Endodermal cell (in vitro differentiated cells): ENCODE results near the gene ERFE. TPM values are rescaled to one million over a fixed set of nuclear protein-coding genes. Genes with fewer than 3 reads are reported as not detected.

Experiments used
- DNase-seq: peaks from one replicate; pipeline ENCODE4 v3.0.0-alpha.2; 2017
- H3K27ac ChIP-seq: 2 replicates; pipeline ENCODE4 v1.5.1; 2013; ENCODE audit warnings: mild to moderate bottlenecking, low read depth, low read length, moderate library complexity
- H3K27me3 ChIP-seq: 2 replicates; pipeline ENCODE4 v1.6.1; 2013; ENCODE audit warnings: mild to moderate bottlenecking, low read length, moderate library complexity; ENCODE audit not compliant: insufficient read depth, control insufficient read depth, poor library complexity, severe bottlenecking
- H3K36me3 ChIP-seq: 2 replicates; pipeline ENCODE4 v1.7.0; 2013; ENCODE audit warnings: mild to moderate bottlenecking, low read length, moderate library complexity; ENCODE audit not compliant: control insufficient read depth, insufficient read depth
- H3K4me1 ChIP-seq: one replicate; pipeline ENCODE4 v1.7.0; 2013; ENCODE audit warnings: low read length; ENCODE audit not compliant: control insufficient read depth, insufficient read depth
- H3K4me3 ChIP-seq: 2 replicates; pipeline ENCODE4 v1.5.1; 2013; ENCODE audit warnings: mild to moderate bottlenecking, low read length, moderate library complexity
- H3K9ac ChIP-seq: 2 replicates; pipeline ENCODE4 v1.6.1; 2013; ENCODE audit warnings: mild to moderate bottlenecking, low read length, moderate library complexity; ENCODE audit not compliant: poor library complexity, severe bottlenecking; ENCODE audit errors: extremely low read depth
- H3K9me3 ChIP-seq: 2 replicates; pipeline ENCODE4 v1.6.1; 2013; ENCODE audit warnings: mild to moderate bottlenecking, low read length, moderate library complexity; ENCODE audit not compliant: control insufficient read depth
- H3K27ac Mint-ChIP-seq: 2 replicates; pipeline ENCODE4 v1.8.0; 2020; ENCODE audit warnings: mixed read lengths
- H3K27me3 Mint-ChIP-seq: 2 replicates; pipeline ENCODE4 v1.8.0; 2021; ENCODE audit warnings: mild to moderate bottlenecking, mixed read lengths; ENCODE audit not compliant: insufficient read depth
- H3K36me3 Mint-ChIP-seq: 2 replicates; pipeline ENCODE4 v1.8.0; 2020; ENCODE audit warnings: low read depth, mixed read lengths
- H3K4me1 Mint-ChIP-seq: 2 replicates; pipeline ENCODE4 v1.8.0; 2020; ENCODE audit warnings: mixed read lengths
- H3K4me3 Mint-ChIP-seq: 2 replicates; pipeline ENCODE4 v1.8.0; 2020; ENCODE audit warnings: mild to moderate bottlenecking, moderate library complexity, mixed read lengths
- H3K9me3 Mint-ChIP-seq: 2 replicates; pipeline ENCODE4 v1.8.0; 2020; ENCODE audit warnings: mild to moderate bottlenecking, mixed read lengths
- CTCF ChIP-seq: fragments of 200-600 bp; sonication (generic); conservative IDR thresholded peaks from 2 replicates; pipeline ENCODE4 v1.5.0; 2021; ENCODE audit warnings: antibody characterized with exemption, mild to moderate bottlenecking
- WGBS, 2 experiments: methylation state at CpG; one replicate each; pipeline versions ENCODE4 v1.1.5 to v1.1.7; 2013; ENCODE audit warnings: missing lambda C conversion rate in 2 of 2, mixed read lengths in 1 of 2; ENCODE audit not compliant: insufficient coverage in 1 of 2, insufficient read length in 1 of 2; 5-methylcytosine and 5-hydroxymethylcytosine counted together
- total RNA-seq, 2 donors: library from RNA; stranded (reverse); fragmentation: NEBNext Ultra II Directional in 1 of 2; extraction: Animal tissue kit (Norgen Biotek cat#: 25700) in 1 of 2; gene quantifications; 2 replicates in 1 of 2; 3 replicates in 1 of 2; pipeline ENCODE4 v1.2.1, GENCODE V29; 2021

ERFE gene
- total RNA-seq, 2 donors from 2014 or later: 0.48 to 1.6 TPM

GRCh38 chr2:238135601-238136150, 23.1 kb upstream of the ERFE start:
- Histone ChIP-seq H3K27ac (no peak overlapping the region), H3K9ac (no peak overlapping the region), H3K36me3 (no peaks in the 10 kb centered on the region), H3K4me1 (no peaks in the 10 kb centered on the region), H3K4me3 (no peak overlapping the region), H3K9me3 (no peaks in the 10 kb centered on the region), H3K27me3 (no peaks in the 10 kb centered on the region)
- WGBS, 2 experiments: 93 to 94% methylated on average over 10 to 15 of the region's 15 CpGs
- H3K4me1 Mint-ChIP-seq: no peaks in the 10 kb centered on the region
- DNase-seq: no peak
- H3K9me3 Mint-ChIP-seq: no peaks in the 10 kb centered on the region
- H3K36me3 Mint-ChIP-seq: no peaks in the 10 kb centered on the region
- no peak overlapping the region for H3K4me3 Mint-ChIP-seq
- H3K27me3 Mint-ChIP-seq: no peaks in the 10 kb centered on the region
- TF ChIP-seq CTCF: no peak
- H3K27ac Mint-ChIP-seq: no peak overlapping the region

GRCh38 chr2:238136820-238137537, 21.8 kb upstream of the ERFE start:
- Mint-ChIP-seq H3K36me3 (no peaks in the 10 kb centered on the region), H3K27me3 (no peaks in the 10 kb centered on the region), H3K9me3 (no peaks in the 10 kb centered on the region), H3K27ac (no peak overlapping the region), H3K4me1 (no peaks in the 10 kb centered on the region), H3K4me3 (no peak overlapping the region)
- H3K4me1 ChIP-seq: no peaks in the 10 kb centered on the region
- no peak overlapping the region for H3K9ac ChIP-seq
- WGBS, 2 experiments: 92 to 96% methylated on average over 12 to 14 of the region's 14 CpGs
- H3K27me3 ChIP-seq: no peaks in the 10 kb centered on the region
- no peak for DNase-seq
- no peak overlapping the region for H3K4me3 ChIP-seq
- TF ChIP-seq CTCF: no peak
- H3K9me3 ChIP-seq: no peaks in the 10 kb centered on the region
- H3K27ac ChIP-seq: no peak overlapping the region
- H3K36me3 ChIP-seq: no peaks in the 10 kb centered on the region

- Histone ChIP-seq H3K27me3 (no peaks in the 10 kb centered on the region), H3K4me1 (no peaks in the 10 kb centered on the region), H3K9ac (no peak overlapping the region), H3K4me3 (no peak overlapping the region), H3K27ac (no peak overlapping the region), H3K9me3 (no peaks in the 10 kb centered on the region), H3K36me3 (no peaks in the 10 kb centered on the region)
- H3K36me3 Mint-ChIP-seq: no peaks in the 10 kb centered on the region
- TF ChIP-seq CTCF: no peak
- H3K27ac Mint-ChIP-seq: no peak overlapping the region
- no peaks in the 10 kb centered on the region for H3K4me1 Mint-ChIP-seq
- H3K9me3 Mint-ChIP-seq: no peaks in the 10 kb centered on the region
- H3K4me3 Mint-ChIP-seq: no peak overlapping the region
- WGBS, 2 experiments: 94 to 98% methylated on average over 8 to 13 of the region's 13 CpGs
- DNase-seq: no peak
- H3K27me3 Mint-ChIP-seq: no peaks in the 10 kb centered on the region
Observed at GRCh38 chr2:238137885-238138284, 20.9 kb upstream of the ERFE start.
